NCI-H226 (cell line): ENCODE measurements around the gene DNAJC15.
"Not testable (repeated sequence)": the region's sequence is repeated elsewhere in the genome, so short reads cannot be mapped to it uniquely, and the experiment has no call there.

Experiments
- DNase-seq: peaks from one replicate; pipeline ENCODE4 v3.0.0-alpha.2; 2015

The DNAJC15 gene

GRCh38 chr13:43023289-43023963 is at the start of gene DNAJC15:
Gene DNAJC15 (plus strand): TSS chr13:43023586. CDS start chr13:43023627, 41 bp downstream.
- no peak for DNase-seq

- DNase-seq: no peak
Measured at GRCh38 chr13:42976066-42976465, 47.3 kb upstream of the DNAJC15 start.

GRCh38 chr13:42977219-42977659 is 46.1 kb upstream of the DNAJC15 start:
- DNase-seq: no peak

GRCh38 chr13:42981317-42981716 is 42.1 kb upstream of the DNAJC15 start:
- peak; percentile 16 for DNase-seq

- DNase-seq: peak; percentile 37
Measured at GRCh38 chr13:42981853-42982252, 41.5 kb upstream of the DNAJC15 start.

GRCh38 chr13:42984026-42984425 is 39.4 kb upstream of the DNAJC15 start:
- no peak for DNase-seq

GRCh38 chr13:42984691-42985090 is 38.7 kb upstream of the DNAJC15 start:
- no peak for DNase-seq

GRCh38 chr13:42985312-42986175 is 37.8 kb upstream of the DNAJC15 start:
- no peak for DNase-seq

- DNase-seq: no peak
Measured at GRCh38 chr13:42986176-42986574, 37.2 kb upstream of the DNAJC15 start.

GRCh38 chr13:42990291-42991232 is 32.8 kb upstream of the DNAJC15 start:
- no peak for DNase-seq

GRCh38 chr13:42991233-42991897 is 32.0 kb upstream of the DNAJC15 start:
- DNase-seq: not testable (repeated sequence)

- DNase-seq: no peak
Measured at GRCh38 chr13:42991898-42992763, 31.3 kb upstream of the DNAJC15 start, which contains the start of gene EPSTI1. Gene EPSTI1 (minus strand): TSS chr13:42992241. CDS start chr13:42992165, 76 bp downstream.

- no peak for DNase-seq
Measured at GRCh38 chr13:42992764-42993122, 30.6 kb upstream of the DNAJC15 start.

GRCh38 chr13:42994878-42995277 is 28.5 kb upstream of the DNAJC15 start:
- no peak for DNase-seq

- peak; percentile 85 for DNase-seq
Measured at GRCh38 chr13:42996584-42996983, 26.8 kb upstream of the DNAJC15 start.

- DNase-seq: peak; percentile 71
Measured at GRCh38 chr13:42997381-42997780, 26.0 kb upstream of the DNAJC15 start.

GRCh38 chr13:42999491-42999890 is 23.9 kb upstream of the DNAJC15 start:
- no peak for DNase-seq

- no peak for DNase-seq
Measured at GRCh38 chr13:43000676-43001075, 22.7 kb upstream of the DNAJC15 start.

- no peak for DNase-seq
Measured at GRCh38 chr13:43002021-43002420, 21.4 kb upstream of the DNAJC15 start.

GRCh38 chr13:43003010-43003409 is 20.4 kb upstream of the DNAJC15 start:
- DNase-seq: peak; percentile 66

GRCh38 chr13:43003729-43004128 is 19.7 kb upstream of the DNAJC15 start:
- no peak for DNase-seq
